NK-92 (cell line): ENCODE data around the gene HLA-B.

ENCODE experiments used
- DNase-seq: peaks from one replicate; lab custom pipeline; 2025; ENCODE audit not compliant: unreplicated experiment; lab: John Stamatoyannopoulos, UW

HLA-B gene

GRCh38 chr6:31353384-31353945 lies 3.5 kb downstream of the HLA-B start:
- no peak for DNase-seq

GRCh38 chr6:31352683-31353383 lies 4.1 kb downstream of the HLA-B start:
- no peak for DNase-seq

- DNase-seq: no peak
Measured at GRCh38 chr6:31352310-31352682, 4.7 kb downstream of the HLA-B start.

GRCh38 chr6:31351401-31352309 lies 5.3 kb downstream of the HLA-B start:
- no peak for DNase-seq

- no peak for DNase-seq
Measured at GRCh38 chr6:31351033-31351380, 6.0 kb downstream of the HLA-B start.

GRCh38 chr6:31350196-31351032 lies 6.6 kb downstream of the HLA-B start:
- no peak for DNase-seq

- DNase-seq: no peak
Measured at GRCh38 chr6:31349301-31349700, 7.7 kb downstream of the HLA-B start.

GRCh38 chr6:31345026-31345730 lies 11.8 kb downstream of the HLA-B start:
- DNase-seq: no peak

- DNase-seq: no peak
Measured at GRCh38 chr6:31340228-31340627, 16.8 kb downstream of the HLA-B start.

- no peak for DNase-seq
Measured at GRCh38 chr6:31339210-31339609, 17.8 kb downstream of the HLA-B start.

- no peak for DNase-seq
Measured at GRCh38 chr6:31336896-31337496, 20.0 kb downstream of the HLA-B start.

GRCh38 chr6:31332637-31333602 lies 24.1 kb downstream of the HLA-B start:
- DNase-seq: no peak

- no peak for DNase-seq
Measured at GRCh38 chr6:31328355-31328960, 28.5 kb downstream of the HLA-B start.

- no peak for DNase-seq
Measured at GRCh38 chr6:31321820-31322219, 35.2 kb downstream of the HLA-B start.

- DNase-seq: no peak
Measured at GRCh38 chr6:31321005-31321707, 35.8 kb downstream of the HLA-B start.

GRCh38 chr6:31317036-31317435 lies 39.9 kb downstream of the HLA-B start:
- no peak for DNase-seq

- DNase-seq: no peak
Measured at GRCh38 chr6:31309641-31310040, 47.3 kb downstream of the HLA-B start.

- DNase-seq: no peak
Measured at GRCh38 chr6:31308845-31309175, 48.2 kb downstream of the HLA-B start.
